Mesodermal cell (in vitro differentiated cells): ENCODE measurements around the gene RNPS1. TPM values are rescaled to one million over a fixed set of nuclear protein-coding genes. Genes with fewer than 3 reads are reported as not detected.

Experiments
- H3K27ac ChIP-seq: 2 replicates; pipeline ENCODE4 v1.7.0; 2013; ENCODE audit warnings: mild to moderate bottlenecking, low read depth, low read length, moderate library complexity; ENCODE audit not compliant: severe bottlenecking
- H3K36me3 ChIP-seq: 2 replicates; pipeline ENCODE4 v1.7.1; 2013; ENCODE audit warnings: mild to moderate bottlenecking, low read length, moderate library complexity; ENCODE audit not compliant: control insufficient read depth, insufficient read depth
- H3K4me1 ChIP-seq: one replicate; pipeline ENCODE4 v1.7.1; 2013; ENCODE audit warnings: mild to moderate bottlenecking, low read length; ENCODE audit not compliant: insufficient read depth, control insufficient read depth, poor library complexity, severe bottlenecking
- H3K4me3 ChIP-seq: 2 replicates; pipeline ENCODE4 v1.7.0; 2013; ENCODE audit warnings: low read length, control low read depth, mild to moderate bottlenecking; ENCODE audit not compliant: insufficient read depth, poor library complexity, severe bottlenecking; ENCODE audit errors: extremely low read depth
- H3K9me3 ChIP-seq: 2 replicates; pipeline ENCODE4 v1.7.1; 2013; ENCODE audit warnings: mild to moderate bottlenecking, low read length, moderate library complexity; ENCODE audit not compliant: control insufficient read depth
- WGBS, 2 experiments: methylation state at CpG; one replicate each; pipeline ENCODE4 v1.1.5; 2013; ENCODE audit warnings: missing lambda C conversion rate in 2 of 2; ENCODE audit not compliant: insufficient coverage in 2 of 2; 5-methylcytosine and 5-hydroxymethylcytosine counted together
- polyA plus RNA-seq, 2 experiments: library from polyadenylated mRNA; stranded (reverse); fragments of 50-300 nt; gene quantifications; one replicate each; pipeline ENCODE4 v1.2.3, GENCODE V29; 2013

Gene RNPS1, protein sequence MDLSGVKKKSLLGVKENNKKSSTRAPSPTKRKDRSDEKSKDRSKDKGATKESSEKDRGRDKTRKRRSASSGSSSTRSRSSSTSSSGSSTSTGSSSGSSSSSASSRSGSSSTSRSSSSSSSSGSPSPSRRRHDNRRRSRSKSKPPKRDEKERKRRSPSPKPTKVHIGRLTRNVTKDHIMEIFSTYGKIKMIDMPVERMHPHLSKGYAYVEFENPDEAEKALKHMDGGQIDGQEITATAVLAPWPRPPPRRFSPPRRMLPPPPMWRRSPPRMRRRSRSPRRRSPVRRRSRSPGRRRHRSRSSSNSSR
- polyA plus RNA-seq (2013, experiment 1 of 2): 184 TPM
- polyA plus RNA-seq (2013, experiment 2 of 2): 160 TPM

- no peaks in the 10 kb centered on the region for H3K9me3 ChIP-seq
- 0 to 1% methylated on average over 62 to 81 of the region's 88 CpGs for WGBS, 2 experiments
Observed at GRCh38 chr16:2267913-2268666, at the start of gene RNPS1. Gene RNPS1 (minus strand): TSS chr16:2268126. CDS start chr16:2264643, 3,483 bp downstream.

DNA sequence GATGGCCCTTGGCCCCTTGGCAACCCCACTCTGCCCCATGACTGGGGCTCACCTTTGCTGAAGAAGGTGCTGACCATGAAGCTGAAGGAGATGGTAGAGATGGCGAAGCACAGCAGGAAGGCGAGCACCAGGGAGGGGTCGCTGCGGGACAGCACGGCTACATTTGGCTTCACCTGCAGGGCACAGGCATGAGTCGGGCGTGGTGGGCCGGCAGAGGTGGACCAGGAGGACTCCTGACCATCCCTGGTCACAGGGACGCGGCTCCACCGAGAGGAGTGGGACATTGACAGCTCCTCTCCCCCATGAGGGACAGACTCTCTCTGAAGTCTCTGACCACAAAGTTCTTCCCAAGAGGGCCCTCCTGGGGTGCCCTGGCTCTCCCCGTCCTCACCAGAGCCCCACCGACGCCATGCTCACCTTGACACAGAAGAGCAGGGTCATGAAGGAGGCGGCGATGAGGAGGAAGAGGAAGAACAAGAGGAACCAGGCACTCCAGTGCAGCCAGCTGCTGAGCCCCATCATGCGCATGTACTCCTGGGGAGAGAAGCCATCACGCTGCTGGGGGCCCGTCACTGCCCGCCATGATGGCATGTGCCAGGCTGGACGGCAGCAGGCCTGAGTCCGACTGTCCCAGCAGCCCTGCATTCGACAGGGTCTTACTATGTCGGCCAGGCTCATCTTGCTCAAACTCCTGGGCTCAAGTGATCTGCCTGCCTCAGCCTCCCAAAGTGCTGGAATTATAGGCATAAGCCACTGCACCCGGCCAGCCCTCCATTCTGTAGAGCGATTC is 49.5 kb upstream of the RNPS1 start:
- H3K27ac ChIP-seq: no peak overlapping the region
- no peak overlapping the region for H3K4me3 ChIP-seq
- 93 to 95% methylated on average over 25 of the region's 26 CpGs for WGBS, 2 experiments
- H3K4me1 ChIP-seq: no peaks in the 10 kb centered on the region
- no peaks in the 10 kb centered on the region for H3K36me3 ChIP-seq
- H3K9me3 ChIP-seq: no peaks in the 10 kb centered on the region

More at GRCh38 chr16:2267913-2268666, at the start of gene RNPS1:
- H3K4me1 ChIP-seq: peaks cover 5% of the 10 kb centered on the region
- H3K4me3 ChIP-seq: peak within 1 kb of the TSS; percentile 88
- peak within 1 kb of the TSS; percentile 98 for H3K27ac ChIP-seq
- H3K36me3 ChIP-seq: peaks cover 31% of the 10 kb centered on the region

GRCh38 chr16:2308089-2308962 is 40.4 kb upstream of the RNPS1 start:
- H3K9me3 ChIP-seq: no peaks in the 10 kb centered on the region
- no peaks in the 10 kb centered on the region for H3K4me1 ChIP-seq
- WGBS, 2 experiments: 90 to 92% methylated on average over 30 of the region's 30 CpGs
- H3K4me3 ChIP-seq: no peak overlapping the region
- H3K36me3 ChIP-seq: no peaks in the 10 kb centered on the region
- H3K27ac ChIP-seq: no peak overlapping the region

GRCh38 chr16:2299915-2300192 is 31.9 kb upstream of the RNPS1 start:
- WGBS, 2 experiments: 66 to 77% methylated on average over 7 to 10 of the region's 10 CpGs
- H3K36me3 ChIP-seq: no peaks in the 10 kb centered on the region

GRCh38 chr16:2299121-2299914 is 31.4 kb upstream of the RNPS1 start:
- WGBS, 2 experiments: 86 to 91% methylated on average over 25 to 26 of the region's 31 CpGs

More at GRCh38 chr16:2299915-2300192, 31.9 kb upstream of the RNPS1 start:
- no peak overlapping the region for H3K4me3 ChIP-seq
- no peak overlapping the region for H3K27ac ChIP-seq
- H3K9me3 ChIP-seq: no peaks in the 10 kb centered on the region
- H3K4me1 ChIP-seq: no peaks in the 10 kb centered on the region

DNA sequence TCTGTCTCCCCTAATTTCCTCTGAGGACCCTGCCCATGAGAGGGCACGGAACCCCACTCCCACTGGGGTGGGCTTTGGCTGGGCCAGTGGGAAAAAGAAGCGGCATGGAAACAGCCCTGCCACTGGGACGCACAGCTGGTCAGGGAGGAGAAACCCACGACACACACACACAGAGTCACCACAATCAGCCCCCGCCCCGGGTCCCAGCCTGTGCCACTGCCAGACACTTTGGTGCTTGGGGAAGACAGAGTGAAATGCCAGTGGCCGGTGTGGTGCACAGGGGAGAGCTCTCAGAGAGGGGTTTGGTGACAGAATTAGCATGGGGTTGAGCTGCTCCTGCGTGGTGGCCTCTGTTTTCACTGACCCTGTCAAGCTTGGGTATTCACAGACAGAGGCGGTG is 30.7 kb upstream of the RNPS1 start:
- Histone ChIP-seq H3K27ac (no peak overlapping the region), H3K4me3 (no peak overlapping the region), H3K4me1 (no peaks in the 10 kb centered on the region), H3K9me3 (no peaks in the 10 kb centered on the region), H3K36me3 (no peaks in the 10 kb centered on the region)
- WGBS, 2 experiments: 79 to 90% methylated on average over 2 to 4 of the region's 9 CpGs

More at GRCh38 chr16:2299121-2299914, 31.4 kb upstream of the RNPS1 start:
- Histone ChIP-seq H3K9me3 (no peaks in the 10 kb centered on the region), H3K4me1 (no peaks in the 10 kb centered on the region), H3K36me3 (no peaks in the 10 kb centered on the region), H3K27ac (no peak overlapping the region), H3K4me3 (no peak overlapping the region)

DNA sequence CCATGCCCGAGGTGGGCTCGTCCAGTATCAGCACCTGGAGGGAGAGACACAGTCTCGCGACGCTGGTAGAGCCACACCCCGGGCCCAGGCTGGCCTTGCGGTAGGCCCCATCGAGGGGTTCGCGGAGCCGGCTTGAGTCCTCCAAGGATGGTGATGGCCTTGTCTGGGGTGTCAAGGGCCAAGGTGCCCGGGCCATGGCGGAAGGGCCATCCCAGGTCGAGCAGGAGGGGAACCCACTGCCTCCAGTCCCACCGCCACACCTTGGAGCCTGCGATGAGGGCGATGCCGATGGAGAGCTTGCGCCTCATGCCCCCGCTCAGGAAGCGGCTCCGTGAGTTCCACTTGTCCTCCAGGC is 29.6 kb upstream of the RNPS1 start:
- H3K4me1 ChIP-seq: no peaks in the 10 kb centered on the region
- H3K36me3 ChIP-seq: no peaks in the 10 kb centered on the region
- WGBS, 2 experiments: 97% methylated on average over 7 to 22 of the region's 22 CpGs
- no peaks in the 10 kb centered on the region for H3K9me3 ChIP-seq
- no peak overlapping the region for H3K27ac ChIP-seq
- no peak overlapping the region for H3K4me3 ChIP-seq

DNA sequence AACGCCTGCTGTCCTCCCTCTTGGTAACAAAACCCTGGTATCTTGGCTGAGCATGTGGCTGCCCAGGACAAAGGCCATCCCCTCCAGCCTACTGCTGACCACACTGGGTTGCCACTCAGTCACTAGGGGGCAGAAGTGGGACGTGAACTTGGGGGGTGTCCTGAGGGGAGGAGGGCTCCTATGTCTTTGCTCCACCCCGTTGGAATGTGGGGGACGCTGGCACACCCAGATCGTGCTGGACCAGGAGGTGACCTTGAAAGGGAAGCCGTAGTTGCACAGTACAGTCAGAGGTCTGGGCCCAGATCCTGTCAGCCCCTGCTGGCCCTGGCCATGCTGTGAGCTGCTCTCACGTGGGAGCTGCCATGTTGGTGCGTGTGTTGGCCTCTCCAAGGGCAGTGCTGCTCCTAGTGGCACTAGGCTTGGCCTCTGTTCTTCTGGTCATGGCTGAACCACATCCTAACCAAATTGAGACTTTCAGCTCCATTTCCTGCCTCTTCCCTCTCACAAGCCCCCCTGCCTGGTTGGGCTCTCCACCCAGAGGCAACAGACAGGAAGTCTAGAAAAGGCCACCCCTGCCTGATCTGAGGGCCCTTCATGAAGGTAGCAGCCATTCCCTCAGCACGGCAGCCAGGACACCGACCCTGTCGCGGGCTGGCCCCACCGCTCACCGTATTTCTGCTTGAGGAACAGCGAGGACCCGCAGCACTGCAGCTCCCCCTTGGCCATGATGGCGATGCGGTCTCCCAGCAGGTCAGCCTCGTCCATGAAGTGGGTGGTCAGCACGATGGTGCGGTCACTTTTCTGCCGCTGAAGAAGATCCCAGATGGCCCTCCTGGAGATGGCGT is 29.0 kb upstream of the RNPS1 start:
- Histone ChIP-seq H3K9me3 (no peaks in the 10 kb centered on the region), H3K4me3 (no peak overlapping the region), H3K4me1 (no peaks in the 10 kb centered on the region), H3K36me3 (no peaks in the 10 kb centered on the region), H3K27ac (no peak overlapping the region)
- 91% methylated on average over 22 to 23 of the region's 23 CpGs for WGBS, 2 experiments
